ENCODE results near the gene BMERB1.
"Not testable (repeated sequence)": the region's sequence is repeated elsewhere in the genome, so short reads cannot be mapped to it uniquely, and the experiment has no call there.

BMERB1 gene

DNA sequence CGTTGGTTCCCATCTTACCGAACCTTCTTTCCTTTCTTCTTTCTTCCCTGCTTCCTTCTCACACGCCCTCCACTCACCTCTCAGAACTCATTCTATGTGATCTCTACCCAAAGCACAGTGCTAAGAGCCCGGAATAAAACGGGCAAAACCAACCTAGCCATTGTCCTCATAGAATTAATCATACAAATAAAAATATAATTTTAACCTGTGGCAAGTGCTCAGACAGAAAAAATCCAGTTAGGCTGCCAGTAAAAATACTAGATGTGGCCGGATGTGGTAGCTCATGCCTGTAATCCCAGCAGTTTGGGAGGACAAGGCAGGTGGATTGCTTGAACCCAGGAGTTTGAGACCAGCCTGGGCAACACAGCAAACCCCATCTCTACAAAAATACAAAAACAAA, 27.0 kb downstream of the BMERB1 start:
- DNase-seq (ENCODE audit: low read depth in 2 of 2) = no peak

DNA sequence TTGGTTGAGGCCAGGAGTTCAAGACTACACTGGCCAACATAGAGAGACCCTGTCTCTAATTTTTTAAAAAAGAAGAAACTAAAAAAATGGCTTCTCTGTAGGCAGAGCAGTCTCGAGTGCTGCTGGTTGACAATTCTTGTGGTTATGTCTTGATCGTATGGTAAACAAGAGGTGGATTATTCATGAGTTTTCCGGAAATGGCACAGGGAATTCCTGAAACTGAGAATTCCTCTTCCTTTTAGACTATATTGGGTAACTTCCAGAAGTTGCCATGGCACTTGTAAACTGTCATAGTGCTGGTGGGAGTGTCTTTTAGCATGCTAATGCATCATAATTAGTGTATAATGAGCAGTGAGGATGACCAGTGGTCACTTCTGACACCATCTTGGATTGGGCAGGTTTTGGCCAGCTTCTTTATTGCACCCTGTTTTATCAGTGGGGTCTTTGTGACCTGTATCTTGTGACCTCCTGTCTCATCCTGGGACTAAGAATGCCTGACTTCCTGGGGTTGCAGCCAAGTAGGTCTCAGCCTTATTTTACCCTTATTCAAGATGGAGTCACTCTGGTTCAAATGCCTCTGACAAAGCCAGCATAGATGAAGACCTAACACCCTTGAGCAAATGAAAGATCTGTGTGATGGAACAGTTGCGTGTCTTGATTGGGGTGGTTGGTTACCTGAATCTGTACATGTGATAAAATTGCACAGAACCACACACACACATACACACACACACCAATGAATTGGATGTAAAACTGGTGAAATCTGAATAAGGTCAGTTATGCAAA, 30.2 kb downstream of the BMERB1 start:
- no peak for DNase-seq (ENCODE audit: low read depth in 2 of 2)

DNA sequence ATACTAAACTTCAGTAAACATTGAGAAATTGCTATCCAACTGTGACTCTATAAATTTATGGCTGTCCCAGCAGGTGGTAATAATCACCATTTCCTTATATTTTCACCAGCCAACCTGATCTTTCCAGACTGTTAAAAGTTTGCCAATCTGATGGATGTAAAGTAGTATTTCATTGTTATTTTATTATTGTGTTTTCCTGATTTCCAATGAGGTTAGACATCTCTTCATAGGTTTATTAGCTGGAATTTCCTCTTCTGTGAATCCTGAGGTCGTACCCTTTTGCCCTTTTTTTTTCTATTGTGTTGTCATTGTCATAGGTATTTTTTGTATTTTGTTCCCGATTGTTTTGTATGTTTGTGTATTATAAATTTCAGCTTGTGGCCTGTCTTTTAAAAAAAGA, 31.7 kb downstream of the BMERB1 start:
- DNase-seq (ENCODE audit: low read depth in 2 of 2) = no peak

DNA sequence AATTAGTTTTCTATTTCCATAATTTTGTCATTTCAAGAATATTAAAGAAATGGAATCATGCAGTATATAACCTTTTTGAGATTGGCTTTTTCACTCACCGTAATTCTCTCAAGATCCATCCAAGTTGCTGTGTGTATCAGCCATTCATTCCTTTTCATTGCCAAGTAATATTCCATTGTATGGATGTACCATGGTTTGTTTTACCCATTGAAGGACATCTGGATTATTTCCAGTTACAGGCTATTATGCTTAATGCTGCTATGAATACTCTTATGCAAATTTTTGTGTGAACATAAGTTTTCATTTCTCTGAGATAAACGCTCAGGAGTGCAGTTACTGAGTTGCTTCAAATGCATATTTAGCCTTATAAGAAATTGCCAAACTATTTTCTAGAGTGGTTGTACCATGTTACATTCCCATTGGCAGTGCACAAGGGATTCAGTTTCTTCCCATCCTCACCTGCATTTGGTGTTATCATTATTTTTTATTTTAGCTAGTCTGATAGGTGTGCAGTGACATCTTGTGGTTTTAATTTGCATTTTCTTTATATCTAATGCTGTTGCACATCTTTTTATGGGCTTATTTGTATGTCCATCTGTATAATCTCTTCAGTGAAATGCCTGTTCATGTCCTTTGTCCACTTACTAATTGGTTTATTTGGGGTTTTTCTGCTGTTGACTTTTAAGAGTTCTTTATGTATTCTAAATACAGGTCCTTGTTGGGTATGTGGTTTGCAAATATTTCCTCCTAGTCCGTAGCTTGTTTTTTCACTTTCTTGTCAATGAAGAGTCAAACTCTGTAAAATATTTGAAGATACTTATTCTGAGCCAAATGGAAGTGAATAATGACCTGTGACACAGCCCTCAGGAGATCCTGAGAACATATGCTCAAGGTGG, 32.7 kb downstream of the BMERB1 start:
- DNase-seq (ENCODE audit: low read depth in 2 of 2) = no peak

DNA sequence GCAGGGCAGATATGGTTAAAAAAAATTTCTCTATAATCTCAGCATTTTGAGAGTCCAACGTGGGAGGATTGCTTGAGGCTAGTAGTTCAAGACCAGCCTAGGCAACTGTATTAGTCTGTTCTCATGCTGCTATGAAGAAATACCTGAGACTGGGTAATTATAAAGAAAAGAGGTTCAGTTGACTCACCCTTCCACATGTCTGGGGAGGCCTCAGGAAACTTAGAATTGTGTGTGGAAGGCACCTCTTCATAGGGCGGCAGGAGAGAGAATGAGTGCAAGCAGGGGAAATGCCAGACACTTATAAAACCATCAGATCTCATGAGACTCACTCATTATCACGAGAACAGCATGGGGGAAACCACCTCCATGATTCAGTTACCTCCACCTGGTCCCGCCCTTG, 42.6 kb downstream of the BMERB1 start:
- DNase-seq (ENCODE audit: low read depth in 2 of 2) = not testable (repeated sequence)

DNA sequence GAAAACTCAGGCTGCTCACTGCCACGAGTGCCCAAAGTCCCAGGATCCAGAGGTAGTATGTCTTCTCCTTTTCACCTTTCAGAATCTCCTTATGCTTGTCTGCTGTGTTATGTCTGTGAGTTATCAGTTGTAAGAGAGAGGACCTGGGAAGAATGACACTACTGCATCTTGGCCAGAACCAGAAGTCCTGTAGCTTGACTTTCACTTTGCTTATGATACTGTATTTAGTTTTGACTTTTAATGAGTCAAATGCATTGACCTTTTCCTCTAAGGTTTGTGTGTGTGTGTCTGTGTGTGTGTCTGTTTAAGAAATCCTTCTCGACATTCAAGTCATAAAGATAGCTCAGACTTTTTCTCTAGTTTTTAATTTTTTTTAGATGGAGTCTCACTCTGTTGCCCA, 43.4 kb downstream of the BMERB1 start:
- no peak for DNase-seq (ENCODE audit: low read depth in 2 of 2)

DNA sequence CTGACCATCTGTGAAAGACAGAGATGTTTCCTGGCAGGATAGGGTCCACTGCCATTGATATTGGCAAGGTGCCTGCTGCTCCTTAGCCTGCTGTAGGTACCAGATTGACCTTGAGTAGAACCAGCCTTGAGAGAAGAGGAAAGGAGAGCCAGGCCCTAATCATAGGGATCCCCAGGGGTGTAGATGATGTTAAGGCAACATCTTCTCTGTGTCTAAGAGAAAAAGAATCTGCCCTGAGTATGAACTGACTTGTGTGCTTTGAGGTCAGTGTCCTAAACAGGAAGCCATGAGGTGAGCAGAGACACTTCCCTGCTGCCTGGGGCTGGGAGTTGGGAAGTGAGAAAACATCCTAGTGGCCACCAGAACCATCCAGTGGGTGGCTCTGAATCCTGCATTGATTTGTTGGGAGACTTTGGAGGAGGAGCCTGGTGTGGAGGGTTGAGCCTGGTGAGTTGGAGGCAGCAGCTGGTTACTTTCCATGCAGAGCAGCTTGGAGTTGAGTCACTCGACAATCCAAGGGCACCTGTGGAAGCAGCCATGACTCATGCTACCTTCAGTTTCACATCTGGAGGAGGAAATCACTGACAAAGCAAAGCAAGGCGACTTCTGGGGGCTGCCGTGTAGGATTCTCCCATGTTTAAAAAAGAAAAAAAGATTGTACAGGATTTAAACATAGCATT, 47.8 kb downstream of the BMERB1 start:
- DNase-seq (ENCODE audit: low read depth in 2 of 2) = peak; percentile 6 to 12

DNA sequence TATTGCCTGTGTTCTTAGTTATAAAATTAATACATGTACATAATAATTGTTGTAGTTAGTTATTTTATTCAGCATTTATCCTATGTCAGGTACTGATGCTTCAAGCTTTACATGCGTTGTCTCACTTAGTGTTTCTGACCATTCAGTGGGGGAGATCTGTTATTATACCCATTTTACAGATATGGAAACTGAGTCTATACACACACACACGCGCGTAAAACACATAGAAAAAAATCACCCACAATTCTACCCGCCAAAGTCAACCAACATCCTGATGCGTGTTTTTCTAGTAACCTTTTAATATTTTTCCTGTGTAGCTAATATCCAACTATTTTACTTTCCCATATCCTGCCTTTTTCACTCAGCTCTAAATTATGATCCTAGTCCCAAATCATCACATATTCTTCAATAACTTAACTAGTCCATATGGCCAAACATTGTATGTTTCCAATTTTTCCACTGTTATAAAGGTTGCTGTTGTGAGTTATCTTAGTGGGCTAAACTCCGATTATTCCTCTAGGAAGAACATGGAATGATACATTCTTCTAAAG, 48.4 kb downstream of the BMERB1 start:
- DNase-seq (ENCODE audit: low read depth in 2 of 2) = no peak

DNA sequence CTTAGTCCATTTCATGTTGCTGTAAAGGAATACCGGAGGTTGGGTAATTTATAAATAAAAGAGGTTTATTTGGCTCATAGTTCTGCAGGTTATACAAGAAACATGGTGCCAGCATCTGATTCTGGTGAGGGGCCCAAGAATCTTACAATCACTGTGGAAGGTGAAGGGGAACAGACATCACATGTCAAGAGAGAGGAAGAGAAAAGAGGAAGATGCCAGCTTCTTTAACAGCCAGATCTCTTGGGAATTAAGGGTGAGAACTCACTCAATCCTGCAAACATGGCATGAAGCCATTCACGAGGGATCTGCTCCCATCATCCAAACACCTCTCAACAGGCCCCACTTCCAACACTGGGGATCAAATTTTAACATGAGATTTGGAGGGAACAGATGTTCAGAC, 49.5 kb downstream of the BMERB1 start:
- no peak for DNase-seq (ENCODE audit: low read depth in 2 of 2)

DNA sequence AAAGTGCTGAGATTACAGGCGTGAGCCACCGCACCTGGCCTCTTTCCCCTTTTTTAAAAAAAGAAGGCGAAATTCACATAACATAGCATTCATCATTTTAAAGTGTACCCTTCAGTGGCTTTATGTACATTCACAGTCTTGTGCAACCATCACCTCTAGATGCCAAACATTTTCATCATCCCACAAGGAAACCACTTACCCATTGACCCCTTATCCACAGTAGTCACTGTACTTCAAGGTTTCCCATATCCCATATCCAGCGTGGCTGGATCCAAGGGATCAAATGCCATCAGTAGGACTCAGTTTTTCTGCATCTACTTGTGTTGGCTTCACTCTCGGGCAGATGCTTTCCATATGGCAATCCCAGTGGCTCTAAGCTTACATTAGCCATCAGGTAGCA, 50.3 kb downstream of the BMERB1 start:
- no peak for DNase-seq (ENCODE audit: low read depth in 2 of 2)

DNA sequence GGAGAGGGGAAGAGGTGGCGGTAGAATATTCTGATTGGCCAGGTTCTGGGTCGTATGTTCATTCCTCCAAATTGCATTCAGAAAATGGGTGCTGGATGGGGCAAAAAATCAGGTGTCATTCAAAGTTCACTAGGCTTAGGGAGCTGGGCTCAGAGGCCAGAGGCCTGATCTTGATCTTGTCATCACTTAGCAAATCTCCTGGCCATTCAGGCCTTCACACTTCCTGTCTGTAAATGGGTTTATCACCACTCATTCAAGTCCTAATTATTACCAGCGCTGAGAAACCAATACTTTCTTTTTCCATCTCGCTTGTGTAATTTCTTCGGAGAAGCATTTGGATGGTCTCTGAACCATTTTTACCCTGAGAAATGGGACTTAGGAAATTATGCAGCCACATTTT, 50.8 kb downstream of the BMERB1 start:
- DNase-seq (ENCODE audit: low read depth in 2 of 2) = no peak

DNA sequence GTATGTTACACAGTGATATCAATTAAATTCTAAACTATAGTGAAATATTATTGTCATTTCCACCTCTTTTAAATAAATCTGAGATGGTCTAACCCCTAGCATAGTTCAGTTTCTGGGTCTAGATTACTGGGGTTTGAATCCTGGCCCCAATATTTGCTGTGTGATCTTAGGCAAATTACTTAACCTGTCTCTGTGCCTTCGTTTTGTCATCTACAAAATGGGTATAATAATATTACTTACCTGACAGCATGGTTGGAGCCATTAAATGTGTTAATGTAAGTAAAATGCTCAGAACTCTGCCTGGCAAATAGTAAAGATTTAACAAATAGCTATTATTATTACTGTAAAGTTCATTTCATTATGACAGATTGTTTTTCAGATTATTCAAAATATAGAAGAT, 52.3 kb downstream of the BMERB1 start:
- no peak for DNase-seq (ENCODE audit: low read depth in 2 of 2)

DNA sequence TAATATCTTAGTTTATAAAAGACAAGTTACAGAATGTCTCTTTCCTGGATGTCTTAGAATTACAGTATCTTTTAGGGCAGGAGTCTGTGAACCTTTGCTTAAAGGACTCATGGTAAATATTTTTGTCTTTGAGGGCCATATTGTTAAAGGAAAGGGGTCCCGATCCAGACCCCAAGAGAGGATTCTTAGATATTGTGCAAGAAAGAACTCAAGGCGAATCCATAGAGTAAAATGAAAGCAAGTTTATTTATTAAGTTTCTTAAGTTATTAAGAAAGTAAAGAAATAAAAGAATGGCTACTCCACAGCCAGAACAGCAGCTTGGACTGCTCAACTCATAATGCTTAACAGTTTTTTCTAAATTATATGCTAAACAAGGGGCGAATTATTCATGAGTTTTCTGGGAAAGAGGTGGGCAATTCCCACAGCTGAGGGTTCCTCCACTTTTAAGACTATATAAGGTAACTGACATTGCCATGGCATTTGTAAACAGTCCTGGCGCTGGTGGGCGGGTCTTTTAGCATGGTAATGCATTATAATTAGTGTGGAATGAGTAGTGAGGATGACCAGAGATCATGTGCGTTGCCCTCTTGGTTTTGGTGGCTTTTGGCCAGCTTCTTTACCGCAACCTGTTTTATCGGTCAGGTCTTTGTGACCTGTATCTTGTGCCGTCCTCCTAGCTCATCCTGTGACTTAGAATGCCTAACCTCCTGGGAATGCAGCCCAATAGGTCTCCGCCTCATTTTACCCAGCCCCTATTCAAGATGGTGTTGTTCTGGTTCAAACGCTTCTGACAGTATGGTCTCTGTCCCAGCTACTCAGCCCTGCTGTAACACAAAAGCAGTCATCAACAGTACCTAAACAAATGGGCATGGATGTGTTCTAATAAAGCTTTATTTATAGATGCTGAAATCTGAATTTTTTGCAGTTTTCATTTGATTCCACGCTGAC, 53.2 kb downstream of the BMERB1 start:
- no peak for DNase-seq (ENCODE audit: low read depth in 2 of 2)

DNA sequence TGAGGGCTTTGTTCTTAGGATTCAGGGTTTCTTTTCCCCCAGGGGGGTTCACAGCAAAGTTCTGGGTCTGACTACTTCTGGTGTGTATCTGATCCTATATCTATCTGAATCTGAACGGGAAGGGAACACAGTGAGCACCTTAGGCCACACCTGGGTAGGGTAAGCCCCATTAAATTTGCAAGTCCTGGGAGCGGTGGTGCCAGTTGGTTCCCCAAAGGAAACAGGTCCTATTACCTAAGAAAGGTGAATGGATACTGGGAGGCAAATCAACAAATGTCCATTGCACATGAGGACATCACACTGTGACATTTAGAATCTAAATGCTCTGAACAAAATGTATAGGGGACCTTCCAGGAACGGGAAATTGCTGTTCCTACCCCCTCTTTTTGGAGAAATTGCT, 54.6 kb downstream of the BMERB1 start:
- DNase-seq (ENCODE audit: low read depth in 2 of 2) = no peak

DNA sequence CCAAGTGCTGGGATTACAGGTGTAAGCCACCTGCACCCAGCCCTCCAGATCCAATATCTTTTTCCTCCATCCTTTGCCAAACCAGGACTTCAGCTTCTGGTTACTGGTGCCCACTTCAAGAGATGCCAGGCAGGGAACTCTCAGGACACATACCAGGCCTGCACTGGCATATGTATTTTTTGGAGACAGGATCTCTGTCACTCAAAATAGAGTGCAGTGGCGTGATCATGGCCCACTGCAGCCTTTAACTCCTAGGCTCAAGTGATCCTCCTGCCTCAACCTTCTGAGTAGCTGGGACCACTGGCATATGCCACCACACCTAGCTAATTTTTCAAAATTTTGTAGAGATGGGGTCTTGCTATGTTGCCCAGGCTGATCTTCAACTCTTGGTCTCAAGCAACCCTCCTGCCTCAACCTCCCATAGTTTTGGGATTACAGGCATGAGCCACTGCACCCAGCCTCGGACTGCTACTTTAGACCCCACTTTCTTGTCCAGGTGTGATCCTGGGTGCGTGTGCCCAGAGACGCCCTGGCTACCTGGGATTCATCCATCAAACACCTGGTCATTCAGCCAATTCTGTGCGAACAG, 55.8 kb downstream of the BMERB1 start:
- no peak for DNase-seq (ENCODE audit: low read depth in 2 of 2)

DNA sequence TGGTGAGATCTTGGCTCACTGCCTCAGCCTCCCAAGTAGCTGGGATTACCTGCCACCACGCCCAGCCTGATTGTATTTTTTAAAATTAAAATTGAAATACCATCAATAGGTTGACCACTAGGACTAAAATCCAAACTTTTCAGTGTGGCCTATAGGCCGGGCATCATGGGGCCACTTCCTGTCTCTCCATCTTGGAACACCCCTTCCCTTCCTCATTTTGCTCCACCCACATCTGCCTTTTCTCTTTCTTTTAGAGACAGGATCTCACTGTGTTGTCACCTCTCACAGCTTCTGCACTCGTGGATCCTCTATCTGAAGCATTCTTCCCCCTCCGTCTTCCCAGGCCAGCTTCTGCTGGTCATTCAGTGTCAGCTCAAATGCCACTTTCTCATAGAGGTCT, 57.0 kb downstream of the BMERB1 start:
- DNase-seq (ENCODE audit: low read depth in 2 of 2) = no peak

DNA sequence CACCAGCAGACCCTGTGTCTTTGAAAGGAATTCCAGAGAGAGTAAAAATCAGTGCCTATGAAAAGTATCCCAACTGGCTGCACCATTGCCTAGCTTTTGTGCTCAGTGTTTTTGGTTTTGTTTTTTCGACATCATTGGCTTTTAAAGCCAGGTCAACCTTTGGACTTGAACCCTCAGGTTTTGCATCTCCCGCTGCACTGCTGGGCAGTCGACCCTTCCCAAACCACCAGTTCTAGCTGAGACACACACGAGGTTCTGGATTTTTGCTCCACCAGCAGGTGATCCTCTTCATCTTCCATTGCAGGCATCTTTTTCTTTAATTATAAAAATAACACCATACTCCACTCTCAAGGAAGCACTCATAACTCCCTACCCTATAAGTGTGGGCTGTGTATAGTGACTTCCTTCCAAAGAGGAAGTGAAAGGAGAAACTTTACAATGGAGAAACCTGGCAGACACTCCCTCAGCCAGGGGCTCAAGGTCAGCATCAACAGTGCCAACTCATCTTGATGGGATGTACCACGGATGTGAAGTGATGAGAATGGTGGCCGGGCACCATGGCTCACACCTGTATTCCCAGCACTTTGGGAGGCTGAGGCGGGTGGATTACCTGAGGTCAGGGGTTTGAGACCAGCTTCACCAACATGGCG, 57.8 kb downstream of the BMERB1 start:
- no peak for DNase-seq (ENCODE audit: low read depth in 2 of 2)

DNA sequence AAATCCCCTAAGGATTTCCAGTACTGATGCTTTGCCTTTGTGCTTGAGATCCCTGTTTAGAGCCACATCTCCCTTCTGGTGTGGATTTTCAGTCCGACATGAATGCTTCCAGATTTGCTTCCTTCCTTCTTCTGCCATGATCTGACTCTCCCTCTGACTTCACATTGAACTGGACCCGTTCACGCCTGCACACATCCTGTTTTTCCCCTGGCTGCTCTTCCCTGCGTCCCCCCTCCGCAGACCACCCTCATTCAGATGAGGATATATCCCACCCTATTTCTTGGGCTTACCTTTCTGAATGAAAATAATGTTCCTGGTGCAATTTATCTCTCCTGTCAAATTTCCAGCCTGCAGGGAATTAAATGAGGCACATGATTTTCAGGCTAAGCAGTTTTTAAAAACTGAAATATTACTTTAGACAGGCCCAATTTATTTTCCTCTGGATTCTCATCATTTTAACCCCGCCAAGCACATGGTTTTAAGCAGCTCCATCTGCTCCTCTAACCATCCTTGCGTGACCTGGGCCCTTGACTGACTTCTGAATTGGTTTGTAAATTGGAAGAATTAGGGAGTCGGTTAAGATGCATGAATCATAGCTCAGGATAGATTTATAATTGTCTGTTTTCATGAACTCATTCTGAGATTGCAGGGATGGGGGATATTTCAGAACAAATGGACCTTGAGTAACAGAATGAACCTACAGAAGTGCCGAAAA, 59.2 kb downstream of the BMERB1 start:
- DNase-seq (ENCODE audit: low read depth in 2 of 2) = no peak

DNA sequence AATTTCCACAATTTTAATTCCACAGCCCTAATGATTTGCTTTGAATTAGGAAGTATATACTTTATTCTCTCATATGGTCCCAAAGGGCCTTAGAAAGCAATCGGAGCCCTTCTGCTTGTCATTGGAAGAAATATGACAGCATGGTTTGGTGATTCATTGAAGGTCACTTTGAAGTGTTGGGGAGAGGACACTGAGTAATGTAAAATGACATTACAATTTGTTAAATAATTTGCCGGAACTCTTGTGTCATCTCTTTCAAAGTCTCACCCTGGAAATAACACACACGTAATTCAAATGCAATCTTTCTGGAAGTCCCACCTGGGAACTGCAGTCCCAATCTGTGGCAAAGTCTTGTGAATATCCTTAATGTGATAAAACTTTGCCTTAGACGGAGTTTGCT, 59.8 kb downstream of the BMERB1 start:
- DNase-seq (ENCODE audit: low read depth in 2 of 2) = no peak

DNA sequence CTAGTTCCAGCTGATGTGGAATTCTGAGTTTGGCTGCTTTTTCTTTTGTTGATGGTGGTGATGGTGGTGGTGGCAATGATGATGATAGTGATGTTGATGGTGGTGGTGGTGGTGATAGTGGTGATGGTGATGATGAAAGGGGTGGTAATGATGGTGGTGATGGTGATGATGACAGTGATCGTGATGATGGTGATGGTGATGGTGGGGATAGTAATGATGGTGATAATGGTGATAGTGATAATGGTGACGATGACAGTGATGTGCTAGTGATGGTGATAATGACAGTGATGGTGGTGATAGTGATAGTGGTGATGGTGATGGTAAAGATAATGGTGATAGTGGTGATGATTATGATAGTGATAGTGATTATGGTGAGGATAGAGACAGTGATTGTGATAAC, 61.5 kb downstream of the BMERB1 start:
- DNase-seq (ENCODE audit: low read depth in 2 of 2) = no peak
